Loucy (cell line): Measurements from ENCODE around the gene FAM131B.

Experiments used
- EZH2phosphoT487 ChIP-seq: fragments of 200-600 bp; IDR thresholded peaks from 2 replicates; pipeline ENCODE4 v1.6.1; 2018; ENCODE audit warnings: antibody characterized with exemption, mild to moderate bottlenecking, moderate library complexity, borderline replicate concordance
- TF ChIP-seq, protein P1 (sequence below): fragments of 200-600 bp; sonication (generic); conservative IDR thresholded peaks from 2 replicates; pipeline ENCODE4 v1.5.1; 2014; ENCODE audit warnings: mild to moderate bottlenecking, antibody characterized with exemption, low read length

DNA sequence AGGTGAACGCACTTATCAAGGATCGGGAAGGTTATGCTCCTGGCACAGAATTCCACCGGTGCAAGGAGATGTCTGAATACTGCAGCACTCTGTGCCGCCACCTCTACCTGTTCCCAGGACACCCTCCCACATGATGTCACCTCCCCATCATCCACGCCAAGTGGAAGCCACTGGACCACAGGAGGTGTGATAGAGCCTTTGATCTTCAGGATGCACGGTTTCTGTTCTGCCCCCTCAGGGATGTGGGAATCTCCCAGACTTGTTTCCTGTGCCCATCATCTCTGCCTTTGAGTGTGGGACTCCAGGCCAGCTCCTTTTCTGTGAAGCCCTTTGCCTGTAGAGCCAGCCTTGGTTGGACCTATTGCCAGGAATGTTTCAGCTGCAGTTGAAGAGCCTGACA, 57.6 kb downstream of the FAM131B start:
- TF ChIP-seq, protein P1, sequence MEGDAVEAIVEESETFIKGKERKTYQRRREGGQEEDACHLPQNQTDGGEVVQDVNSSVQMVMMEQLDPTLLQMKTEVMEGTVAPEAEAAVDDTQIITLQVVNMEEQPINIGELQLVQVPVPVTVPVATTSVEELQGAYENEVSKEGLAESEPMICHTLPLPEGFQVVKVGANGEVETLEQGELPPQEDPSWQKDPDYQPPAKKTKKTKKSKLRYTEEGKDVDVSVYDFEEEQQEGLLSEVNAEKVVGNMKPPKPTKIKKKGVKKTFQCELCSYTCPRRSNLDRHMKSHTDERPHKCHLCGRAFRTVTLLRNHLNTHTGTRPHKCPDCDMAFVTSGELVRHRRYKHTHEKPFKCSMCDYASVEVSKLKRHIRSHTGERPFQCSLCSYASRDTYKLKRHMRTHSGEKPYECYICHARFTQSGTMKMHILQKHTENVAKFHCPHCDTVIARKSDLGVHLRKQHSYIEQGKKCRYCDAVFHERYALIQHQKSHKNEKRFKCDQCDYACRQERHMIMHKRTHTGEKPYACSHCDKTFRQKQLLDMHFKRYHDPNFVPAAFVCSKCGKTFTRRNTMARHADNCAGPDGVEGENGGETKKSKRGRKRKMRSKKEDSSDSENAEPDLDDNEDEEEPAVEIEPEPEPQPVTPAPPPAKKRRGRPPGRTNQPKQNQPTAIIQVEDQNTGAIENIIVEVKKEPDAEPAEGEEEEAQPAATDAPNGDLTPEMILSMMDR: no peak
- no peak for TF ChIP-seq EZH2phosphoT487
